Osteoblast (primary cell): ENCODE results near the gene PNPLA8. TPM values are rescaled to one million over a fixed set of nuclear protein-coding genes. Genes with fewer than 3 reads are reported as not detected.
A peak's percentile ranks its signal among the peaks of the same experiment; 100 is the strongest.

ENCODE experiments used
- DNase-seq: peaks from one replicate; pipeline ENCODE4 v3.0.0; 2011; ENCODE audit warnings: low spot score, mixed read lengths; ENCODE audit not compliant: insufficient read length; ENCODE audit errors: missing footprints
- H2AFZ ChIP-seq: 2 replicates; pipeline ENCODE4 v1.6.0; 2011; ENCODE audit warnings: mild to moderate bottlenecking, low read length
- H3K27ac ChIP-seq: 2 replicates; pipeline ENCODE4 v1.5.1; 2011; ENCODE audit warnings: mild to moderate bottlenecking, low read depth, low read length, moderate library complexity
- H3K27me3 ChIP-seq: 2 replicates; pipeline ENCODE4 v1.6.0; 2012; ENCODE audit warnings: mild to moderate bottlenecking, control low read depth, inconsistent platforms, low read length, moderate library complexity; ENCODE audit not compliant: insufficient read depth
- H3K36me3 ChIP-seq: 2 replicates; pipeline ENCODE4 v1.5.1; 2011; ENCODE audit warnings: mild to moderate bottlenecking, low read length, control low read depth, moderate library complexity; ENCODE audit not compliant: insufficient read depth
- H3K4me1 ChIP-seq: 2 replicates; pipeline ENCODE4 v1.5.1; 2011; ENCODE audit warnings: mild to moderate bottlenecking, low read length, control low read depth, moderate library complexity; ENCODE audit not compliant: insufficient read depth
- H3K4me2 ChIP-seq: 2 replicates; pipeline ENCODE4 v1.6.0; 2011; ENCODE audit warnings: mild to moderate bottlenecking, low read length; ENCODE audit not compliant: insufficient read depth
- H3K4me3 ChIP-seq: fragments of 200-600 bp; sonication (generic); 3 replicates; pipeline ENCODE4 v1.5.1; 2012; ENCODE audit warnings: mild to moderate bottlenecking, low read length, inconsistent platforms; ENCODE audit not compliant: insufficient read depth
- H3K79me2 ChIP-seq: 2 replicates; pipeline ENCODE4 v1.6.0; 2012; ENCODE audit warnings: mild to moderate bottlenecking, low read length, control low read depth, inconsistent platforms; ENCODE audit not compliant: insufficient read depth
- H3K9me3 ChIP-seq: 2 replicates; pipeline ENCODE4 v1.5.1; 2011; ENCODE audit warnings: low read depth, low read length, control low read depth
- H4K20me1 ChIP-seq: 2 replicates; pipeline ENCODE4 v1.6.0; 2012; ENCODE audit warnings: mild to moderate bottlenecking, low read length, control low read depth; ENCODE audit not compliant: insufficient read depth
- total RNA-seq: library from RNA; depleted of rRNA; stranded (reverse); fragments of >200 nt; gene quantifications from 2 replicates; pipeline ENCODE4 v1.2.3, GENCODE V29; 2012
- TF ChIP-seq, protein P1 (sequence below): IDR thresholded peaks from 2 replicates; pipeline ENCODE4 v1.5.1; 2011; ENCODE audit warnings: mild to moderate bottlenecking, low read depth, low read length, moderate library complexity; ENCODE audit errors: extremely low read depth

Gene PNPLA8
- total RNA-seq, 1 donor, result 37.6 TPM

DNA sequence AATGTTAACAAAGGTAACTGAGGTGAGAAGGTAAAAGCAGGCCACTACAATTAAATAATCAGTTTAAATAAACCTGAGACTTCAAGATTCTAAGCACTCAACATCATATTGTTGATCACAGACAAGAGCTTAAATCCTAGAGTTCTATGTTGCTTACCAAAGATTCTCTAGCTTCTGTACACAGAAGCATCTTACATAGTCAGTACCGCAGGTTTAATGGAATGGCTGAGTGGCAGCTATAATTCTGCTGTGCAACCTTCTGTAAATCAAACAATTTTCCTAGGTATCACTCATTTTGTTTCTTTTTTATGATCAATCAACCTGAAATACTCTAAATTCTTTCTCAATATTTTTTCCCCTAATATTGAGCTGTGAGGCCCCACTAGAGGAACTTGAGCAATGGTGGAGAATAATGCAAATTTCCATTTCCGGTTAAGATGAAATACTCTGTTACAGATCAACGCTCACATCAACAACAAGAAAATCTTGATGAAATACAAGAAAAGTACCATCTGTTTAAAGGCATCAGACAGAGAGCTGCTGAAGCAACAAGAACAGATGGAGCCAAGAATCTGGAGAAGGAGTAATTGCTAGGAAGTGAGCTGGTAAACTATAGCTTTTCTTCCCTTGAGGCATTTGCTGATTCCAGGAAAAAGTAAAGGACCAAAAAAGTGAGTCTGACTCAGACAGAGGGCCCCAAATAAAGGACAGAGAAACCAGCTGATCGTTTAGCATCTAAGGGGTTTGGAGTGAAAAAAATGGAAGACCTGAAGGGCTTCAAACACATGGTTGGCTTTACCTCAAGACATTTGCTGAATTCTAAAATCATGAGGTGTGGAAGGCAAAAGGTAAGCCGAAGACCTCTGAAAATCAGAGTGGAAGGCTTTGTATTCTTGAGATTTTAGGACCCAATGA lies 22.6 kb downstream of the PNPLA8 start:
- H3K4me2 ChIP-seq, result no peak overlapping the region
- H3K36me3 ChIP-seq, result peaks cover 11% of the 10 kb centered on the region
- H3K27me3 ChIP-seq, result no peaks in the 10 kb centered on the region
- peaks cover 7% of the 10 kb centered on the region for H3K79me2 ChIP-seq
- TF ChIP-seq, protein P1, sequence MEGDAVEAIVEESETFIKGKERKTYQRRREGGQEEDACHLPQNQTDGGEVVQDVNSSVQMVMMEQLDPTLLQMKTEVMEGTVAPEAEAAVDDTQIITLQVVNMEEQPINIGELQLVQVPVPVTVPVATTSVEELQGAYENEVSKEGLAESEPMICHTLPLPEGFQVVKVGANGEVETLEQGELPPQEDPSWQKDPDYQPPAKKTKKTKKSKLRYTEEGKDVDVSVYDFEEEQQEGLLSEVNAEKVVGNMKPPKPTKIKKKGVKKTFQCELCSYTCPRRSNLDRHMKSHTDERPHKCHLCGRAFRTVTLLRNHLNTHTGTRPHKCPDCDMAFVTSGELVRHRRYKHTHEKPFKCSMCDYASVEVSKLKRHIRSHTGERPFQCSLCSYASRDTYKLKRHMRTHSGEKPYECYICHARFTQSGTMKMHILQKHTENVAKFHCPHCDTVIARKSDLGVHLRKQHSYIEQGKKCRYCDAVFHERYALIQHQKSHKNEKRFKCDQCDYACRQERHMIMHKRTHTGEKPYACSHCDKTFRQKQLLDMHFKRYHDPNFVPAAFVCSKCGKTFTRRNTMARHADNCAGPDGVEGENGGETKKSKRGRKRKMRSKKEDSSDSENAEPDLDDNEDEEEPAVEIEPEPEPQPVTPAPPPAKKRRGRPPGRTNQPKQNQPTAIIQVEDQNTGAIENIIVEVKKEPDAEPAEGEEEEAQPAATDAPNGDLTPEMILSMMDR, result no peak
- no peaks in the 10 kb centered on the region for H3K9me3 ChIP-seq
- peaks cover 4% of the 10 kb centered on the region for H4K20me1 ChIP-seq
- DNase-seq, result peak; percentile 13
- no peak overlapping the region for H3K4me3 ChIP-seq
- no peak overlapping the region for H2AFZ ChIP-seq
- no peak overlapping the region for H3K27ac ChIP-seq
- no peaks in the 10 kb centered on the region for H3K4me1 ChIP-seq

DNA sequence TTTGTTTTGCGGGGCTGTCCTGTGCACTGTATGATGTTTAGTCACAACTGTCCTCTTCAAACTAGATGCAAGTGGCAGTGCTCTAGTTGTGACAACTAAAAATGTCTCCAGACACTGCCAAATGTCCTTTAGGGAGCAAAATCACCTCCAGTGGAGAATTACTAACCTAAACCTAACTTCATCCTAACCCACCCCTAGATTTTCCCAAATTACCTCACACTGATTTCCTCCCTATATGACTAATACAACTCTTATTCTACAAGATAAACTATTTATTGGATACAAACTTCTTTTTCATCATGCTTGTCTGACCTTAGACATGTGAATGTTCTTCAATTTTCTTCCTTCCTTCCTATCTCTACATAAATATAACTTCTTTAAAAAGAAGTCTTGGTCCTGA lies 26.4 kb downstream of the PNPLA8 start:
- peaks cover 4% of the 10 kb centered on the region for H4K20me1 ChIP-seq
- no peak overlapping the region for H3K27ac ChIP-seq
- H3K4me1 ChIP-seq, result no peaks in the 10 kb centered on the region
- H3K9me3 ChIP-seq, result no peaks in the 10 kb centered on the region
- H2AFZ ChIP-seq, result no peak overlapping the region
- TF ChIP-seq, protein P1, result no peak
- no peaks in the 10 kb centered on the region for H3K27me3 ChIP-seq
- H3K36me3 ChIP-seq, result peaks cover 11% of the 10 kb centered on the region
- peak; percentile 6 for DNase-seq
- peaks cover 3% of the 10 kb centered on the region for H3K79me2 ChIP-seq
- H3K4me3 ChIP-seq, result no peak overlapping the region
- no peak overlapping the region for H3K4me2 ChIP-seq

DNA sequence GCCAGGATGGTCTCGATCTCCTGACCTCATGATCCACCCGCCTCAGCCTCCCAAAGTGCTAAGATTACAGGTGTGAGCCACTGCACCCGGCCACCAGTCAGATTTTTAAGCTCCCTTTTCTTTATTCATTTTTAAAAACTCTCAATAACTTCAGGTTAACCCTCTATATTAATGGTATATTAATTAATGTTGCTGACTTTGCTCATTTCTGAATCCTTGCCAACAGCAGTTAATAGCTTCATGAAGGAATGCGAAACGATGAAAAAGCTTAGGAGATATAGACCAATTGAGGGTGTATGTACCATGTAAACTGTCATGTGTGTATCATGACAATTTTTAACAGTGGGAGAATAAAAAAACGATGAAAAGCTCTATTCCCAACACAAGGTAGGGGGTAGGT lies 27.5 kb downstream of the PNPLA8 start:
- Histone ChIP-seq H2AFZ (no peak overlapping the region), H3K27ac (no peak overlapping the region), H3K36me3 (peaks cover 11% of the 10 kb centered on the region), H3K79me2 (no peaks in the 10 kb centered on the region), H4K20me1 (no peaks in the 10 kb centered on the region), H3K4me2 (no peak overlapping the region), H3K4me1 (no peaks in the 10 kb centered on the region), H3K4me3 (no peak overlapping the region), H3K27me3 (no peaks in the 10 kb centered on the region), H3K9me3 (no peaks in the 10 kb centered on the region)
- TF ChIP-seq, protein P1, result no peak
- DNase-seq, result no peak

DNA sequence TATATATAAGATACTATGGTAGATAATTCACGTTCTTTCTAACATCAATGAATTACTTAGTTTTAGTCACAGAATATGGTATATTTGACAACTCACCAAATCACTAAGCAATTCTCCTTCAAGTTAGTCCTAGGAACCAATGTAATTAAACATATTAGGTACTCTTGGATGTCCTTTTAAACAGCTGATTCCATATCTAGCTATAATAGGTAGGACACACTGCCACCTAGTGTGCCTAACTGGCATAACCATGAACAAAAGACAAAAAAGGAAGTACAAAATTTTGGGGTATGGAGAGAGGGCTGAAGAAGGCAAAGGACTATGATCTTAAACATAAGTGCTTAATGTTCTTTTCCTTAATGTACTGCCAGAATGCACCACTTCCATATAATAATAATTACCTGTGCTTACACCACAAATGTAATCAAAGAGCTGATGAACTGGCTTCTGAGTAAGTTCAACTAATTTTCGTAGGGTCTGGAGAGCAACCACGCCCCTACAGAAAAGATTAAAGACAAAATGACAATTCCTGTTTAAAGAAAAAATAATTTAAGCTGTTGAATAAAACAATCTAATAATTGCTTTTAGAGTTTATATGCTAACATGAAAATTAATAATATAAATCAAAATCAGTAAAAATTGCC lies 28.7 kb downstream of the PNPLA8 start:
- no peak overlapping the region for H3K27ac ChIP-seq
- H3K9me3 ChIP-seq, result no peaks in the 10 kb centered on the region
- H3K36me3 ChIP-seq, result peaks cover 11% of the 10 kb centered on the region
- DNase-seq, result peak; percentile 48
- H3K79me2 ChIP-seq, result no peaks in the 10 kb centered on the region
- TF ChIP-seq, protein P1, result peak; percentile 81
- H4K20me1 ChIP-seq, result no peaks in the 10 kb centered on the region
- H2AFZ ChIP-seq, result no peak overlapping the region
- H3K4me3 ChIP-seq, result no peak overlapping the region
- H3K4me1 ChIP-seq, result peaks cover 2% of the 10 kb centered on the region
- H3K27me3 ChIP-seq, result no peaks in the 10 kb centered on the region
- no peak overlapping the region for H3K4me2 ChIP-seq
